ENCODE measurements around the gene CYP8B1. TPM values are rescaled to one million over a fixed set of nuclear protein-coding genes. Genes with fewer than 3 reads are reported as not detected.

The CYP8B1 gene
- total and polyA plus RNA-seq, 2 of the 13 experiments (the other 11 are each of a cell fraction or from before 2014, with no cell fraction given), result 0.58 to 2.0 TPM

DNA sequence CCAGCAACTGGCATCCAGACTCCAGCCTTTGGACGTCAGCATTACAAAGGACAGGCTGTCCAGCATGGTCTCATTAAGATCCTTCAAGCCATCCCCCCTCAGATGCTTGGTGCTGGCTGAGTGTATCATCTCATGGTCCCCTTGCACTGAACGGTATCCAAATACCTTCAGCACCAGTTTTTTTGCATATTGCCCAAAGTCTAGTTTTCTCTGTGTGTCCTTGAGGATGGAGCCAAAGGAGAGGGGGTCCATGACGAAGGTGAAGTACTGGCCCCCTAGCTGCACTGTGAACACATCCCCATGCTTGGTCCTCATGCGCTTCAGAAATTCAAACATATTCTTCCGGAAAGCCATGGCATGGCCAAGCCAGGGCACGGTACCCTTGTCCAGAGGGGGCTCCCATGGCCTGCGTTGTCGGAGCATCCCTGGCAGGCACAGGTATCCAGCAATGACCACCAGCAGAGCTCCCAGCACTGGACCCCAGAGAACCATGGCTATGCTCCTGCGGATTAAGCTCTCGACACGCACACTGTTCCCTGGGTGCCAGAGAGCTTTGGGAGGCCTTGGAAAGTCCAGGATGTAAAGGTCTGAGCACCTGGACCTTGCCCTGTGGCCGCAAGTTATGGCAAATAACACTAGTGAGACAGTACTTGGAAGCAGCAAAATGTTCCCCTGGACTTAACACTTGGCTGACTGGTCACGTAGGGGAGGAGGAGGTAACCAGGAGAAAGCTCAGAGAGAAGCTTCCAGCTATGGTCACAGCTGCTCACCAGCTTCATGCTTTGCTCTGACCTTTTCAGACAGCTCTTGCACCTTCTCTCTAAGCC is at the start of gene CYP8B1 (continued):
- TF ChIP-seq, protein P1, sequence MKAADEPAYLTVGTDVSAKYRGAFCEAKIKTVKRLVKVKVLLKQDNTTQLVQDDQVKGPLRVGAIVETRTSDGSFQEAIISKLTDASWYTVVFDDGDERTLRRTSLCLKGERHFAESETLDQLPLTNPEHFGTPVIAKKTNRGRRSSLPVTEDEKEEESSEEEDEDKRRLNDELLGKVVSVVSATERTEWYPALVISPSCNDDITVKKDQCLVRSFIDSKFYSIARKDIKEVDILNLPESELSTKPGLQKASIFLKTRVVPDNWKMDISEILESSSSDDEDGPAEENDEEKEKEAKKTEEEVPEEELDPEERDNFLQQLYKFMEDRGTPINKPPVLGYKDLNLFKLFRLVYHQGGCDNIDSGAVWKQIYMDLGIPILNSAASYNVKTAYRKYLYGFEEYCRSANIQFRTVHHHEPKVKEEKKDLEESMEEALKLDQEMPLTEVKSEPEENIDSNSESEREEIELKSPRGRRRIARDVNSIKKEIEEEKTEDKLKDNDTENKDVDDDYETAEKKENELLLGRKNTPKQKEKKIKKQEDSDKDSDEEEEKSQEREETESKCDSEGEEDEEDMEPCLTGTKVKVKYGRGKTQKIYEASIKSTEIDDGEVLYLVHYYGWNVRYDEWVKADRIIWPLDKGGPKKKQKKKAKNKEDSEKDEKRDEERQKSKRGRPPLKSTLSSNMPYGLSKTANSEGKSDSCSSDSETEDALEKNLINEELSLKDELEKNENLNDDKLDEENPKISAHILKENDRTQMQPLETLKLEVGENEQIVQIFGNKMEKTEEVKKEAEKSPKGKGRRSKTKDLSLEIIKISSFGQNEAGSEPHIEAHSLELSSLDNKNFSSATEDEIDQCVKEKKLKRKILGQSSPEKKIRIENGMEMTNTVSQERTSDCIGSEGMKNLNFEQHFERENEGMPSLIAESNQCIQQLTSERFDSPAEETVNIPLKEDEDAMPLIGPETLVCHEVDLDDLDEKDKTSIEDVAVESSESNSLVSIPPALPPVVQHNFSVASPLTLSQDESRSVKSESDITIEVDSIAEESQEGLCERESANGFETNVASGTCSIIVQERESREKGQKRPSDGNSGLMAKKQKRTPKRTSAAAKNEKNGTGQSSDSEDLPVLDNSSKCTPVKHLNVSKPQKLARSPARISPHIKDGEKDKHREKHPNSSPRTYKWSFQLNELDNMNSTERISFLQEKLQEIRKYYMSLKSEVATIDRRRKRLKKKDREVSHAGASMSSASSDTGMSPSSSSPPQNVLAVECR (CRISPR knock-in tag; IDR thresholded peaks at IDR 0.05; ENCODE audit: borderline replicate concordance), result peak; percentile 39; the same call in 1 of the 2 replicates
- peak; percentile 50; the same call in 1 of the 2 replicates for TF ChIP-seq ZNF556 (CRISPR knock-in tag; IDR thresholded peaks at IDR 0.05; ENCODE audit: borderline replicate concordance)
- TF ChIP-seq ZFP91 (CRISPR knock-in tag; IDR thresholded peaks at IDR 0.05; ENCODE audit: borderline replicate concordance), result peak; percentile 72; the same call in 1 of the 2 replicates
- peak; percentile 69; the same call in 1 of the 2 replicates for TF ChIP-seq TOPORS (CRISPR knock-in tag; IDR thresholded peaks at IDR 0.05)
- 0 out of 2 replicates have a peak, but pooled peaks have one; percentile 23 for TF ChIP-seq PHF8 (CRISPR knock-in tag; IDR thresholded peaks at IDR 0.05)
- TF ChIP-seq, protein P2, sequence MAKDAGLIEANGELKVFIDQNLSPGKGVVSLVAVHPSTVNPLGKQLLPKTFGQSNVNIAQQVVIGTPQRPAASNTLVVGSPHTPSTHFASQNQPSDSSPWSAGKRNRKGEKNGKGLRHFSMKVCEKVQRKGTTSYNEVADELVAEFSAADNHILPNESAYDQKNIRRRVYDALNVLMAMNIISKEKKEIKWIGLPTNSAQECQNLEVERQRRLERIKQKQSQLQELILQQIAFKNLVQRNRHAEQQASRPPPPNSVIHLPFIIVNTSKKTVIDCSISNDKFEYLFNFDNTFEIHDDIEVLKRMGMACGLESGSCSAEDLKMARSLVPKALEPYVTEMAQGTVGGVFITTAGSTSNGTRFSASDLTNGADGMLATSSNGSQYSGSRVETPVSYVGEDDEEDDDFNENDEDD (CRISPR knock-in tag; IDR thresholded peaks at IDR 0.05; ENCODE audit: borderline replicate concordance), result peak; percentile 12; the same call in 1 of the 2 replicates
- no peak for TF ChIP-seq HOXA5 (CRISPR knock-in tag; IDR thresholded peaks at IDR 0.05)
- 0 out of 2 replicates have a peak, but pooled peaks have one; percentile 22 for TF ChIP-seq CSRNP1 (CRISPR knock-in tag; IDR thresholded peaks at IDR 0.05)
- 0 out of 2 replicates have a peak, but pooled peaks have one; percentile 36 for TF ChIP-seq KDM4B (CRISPR knock-in tag; IDR thresholded peaks at IDR 0.05)
- TF ChIP-seq, protein P3, sequence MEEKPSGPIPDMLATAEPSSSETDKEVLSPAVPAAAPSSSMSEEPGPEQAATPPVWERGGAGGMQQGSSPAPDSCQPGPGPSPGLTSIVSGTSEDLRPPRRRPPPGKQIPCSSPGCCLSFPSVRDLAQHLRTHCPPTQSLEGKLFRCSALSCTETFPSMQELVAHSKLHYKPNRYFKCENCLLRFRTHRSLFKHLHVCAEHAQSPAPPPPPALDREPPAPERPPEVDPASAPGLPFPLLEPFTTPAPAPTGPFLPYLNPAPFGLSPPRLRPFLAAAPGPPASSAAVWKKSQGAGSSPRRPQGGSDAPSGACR (CRISPR knock-in tag; IDR thresholded peaks at IDR 0.05), result peak; percentile 91
- no peak for TF ChIP-seq XBP1 (CRISPR knock-in tag; IDR thresholded peaks at IDR 0.05)
- TF ChIP-seq BRCA1 (CRISPR knock-in tag; IDR thresholded peaks at IDR 0.05), result 0 out of 2 replicates have a peak, but pooled peaks have one; percentile 87
- TF ChIP-seq ZNF709 (CRISPR knock-in tag; IDR thresholded peaks at IDR 0.05), result peak; percentile 30; the same call in 1 of the 2 replicates
- TF ChIP-seq ZNF605 (CRISPR knock-in tag; IDR thresholded peaks at IDR 0.05), result peak; percentile 61
- TF ChIP-seq ZNF574 (CRISPR knock-in tag; IDR thresholded peaks at IDR 0.05), result peak; percentile 71

Data from HepG2 (cell line).